Esophagus muscularis mucosa (tissue), 4 donors: ENCODE measurements around the gene RHBDL3.

Source experiments
- CTCF ChIP-seq, 3 experiments: fragments of 200-600 bp in 2 of 3; fragments of 450-650 bp in 1 of 3; sonication (generic) in 2 of 3; IDR thresholded peaks; one replicate each; pipeline ENCODE4 v1.5.1; 2017 to 2019; ENCODE audit warnings: antibody characterized with exemption in 3 of 3, mild to moderate bottlenecking in 2 of 3, moderate library complexity in 1 of 3
- EP300 ChIP-seq: sonication (generic); formaldehyde crosslinking; IDR thresholded peaks from one replicate; pipeline ENCODE4 v1.6.1; 2017; ENCODE audit warnings: antibody characterized with exemption
- POLR2A ChIP-seq: fragments of 450-650 bp; IDR thresholded peaks from one replicate; pipeline ENCODE4 v1.6.1; 2017; ENCODE audit warnings: antibody characterized with exemption, moderate library complexity, mild to moderate bottlenecking, low read depth
- POLR2AphosphoS5 ChIP-seq, 2 donors: sonication (generic); formaldehyde crosslinking; IDR thresholded peaks; one replicate each; pipeline ENCODE4 v1.6.1; 2017; ENCODE audit warnings: antibody characterized with exemption in 2 of 2

GRCh38 chr17:32266389-32267301 is 1.0 kb downstream of the RHBDL3 start:
- TF ChIP-seq CTCF (IDR thresholded peaks at IDR 0.05) (no peak), POLR2A (no peak), EP300 (no peak), POLR2AphosphoS5 (IDR thresholded peaks at IDR 0.05) (no peak)
